Adrenal gland (tissue), 12 donors: ENCODE data around the gene RAET1E. TPM values are rescaled to one million over a fixed set of nuclear protein-coding genes. Genes with fewer than 3 reads are reported as not detected.
"Not testable (repeated sequence)": the region's sequence is repeated elsewhere in the genome, so short reads cannot be mapped to it uniquely, and the experiment has no call there.

Source experiments
- DNase-seq, 7 donors: peaks; one replicate each; pipeline ENCODE4 v3.0.0-alpha.2; 2019 to 2020
- H3K27ac ChIP-seq, 5 donors: fragments of 200-600 bp; sonication (generic) in 4 of 5; 1 replicate in 3 of 5; 2 replicates in 2 of 5; pipeline versions ENCODE4 v1.5.1 to v1.8.0; 2016 to 2020; ENCODE audit warnings: mild to moderate bottlenecking in 1 of 5
- H3K27me3 ChIP-seq: fragments of 200-600 bp; 2 replicates; pipeline ENCODE4 v1.8.0; 2021
- H3K36me3 ChIP-seq, 2 donors: fragments of 200-600 bp; replicated peaks in 1 of 2; 1 replicate in 1 of 2; 2 replicates in 1 of 2; pipeline versions ENCODE4 v1.5.1 to v1.8.0; 2018 to 2022
- H3K4me1 ChIP-seq, 2 donors: fragments of 200-600 bp; replicated peaks in 1 of 2; 1 replicate in 1 of 2; 2 replicates in 1 of 2; pipeline versions ENCODE4 v1.5.1 to v1.8.0; 2018 to 2021
- H3K4me3 ChIP-seq, 4 donors: fragments of 200-600 bp; sonication (generic) in 3 of 4; one replicate each; pipeline ENCODE4 v1.5.1; 2016 to 2018
- H3K9me3 ChIP-seq, 3 donors: fragments of 200-600 bp; sonication (generic) in 1 of 3; replicated peaks in 1 of 3; 1 replicate in 2 of 3; 2 replicates in 1 of 3; pipeline versions ENCODE4 v1.5.1 to v1.8.0; 2016 to 2021
- CTCF ChIP-seq, 6 experiments: fragments of 450-650 bp in 4 of 6; fragments of 200-600 bp in 2 of 6; sonication (generic) in 1 of 6; IDR thresholded peaks; 1 replicate in 5 of 6; 2 replicates in 1 of 6; pipeline versions ENCODE4 v1.5.1 to v1.8.0; 2016 to 2021; ENCODE audit warnings: antibody characterized with exemption in 6 of 6, mild to moderate bottlenecking in 2 of 6, moderate library complexity in 1 of 6
- POLR2A ChIP-seq, 2 donors: fragments of 450-650 bp; IDR thresholded peaks; one replicate each; pipeline ENCODE4 v1.6.1; 2017; ENCODE audit warnings: antibody characterized with exemption in 2 of 2, mild to moderate bottlenecking in 2 of 2, moderate library complexity in 1 of 2
- WGBS, 4 donors: extraction: QIAGEN DNeasy Blood & Tissue Kit in 2 of 4; methylation state at CpG; one replicate each; pipeline versions ENCODE4 v1.1.5 to v1.1.7; 2013 to 2017; 5-methylcytosine and 5-hydroxymethylcytosine counted together
- intact Hi-C, 2 donors: fragments of 100-400 bp; cut with DNase I; formaldehyde crosslinking; loops; one replicate each; pipeline versions ENCODE4 v1.14.1 to v1.15.0; 2022 to 2023
- polyA plus RNA-seq, 3 donors: library from polyadenylated mRNA; stranded (reverse); fragments of 200-250 nt in 2 of 3; fragments of 350-450 nt in 1 of 3; fragmentation: Illumina TruSeq in 1 of 3; extraction: RNeasy Lipid Tissue Mini Kit (QIAGEN cat#74804) in 1 of 3; gene quantifications; one replicate each; pipeline ENCODE4 v1.2.3, GENCODE V29; 2013 to 2014
- total RNA-seq, 9 donors: library from RNA; depleted of rRNA in 4 of 9; stranded (reverse); fragments of >200 nt in 4 of 9; fragments of 120-200 nt in 1 of 9; fragmentation: NEBNext Ultra II Directional in 1 of 9; extraction: Animal tissue kit (Norgen Biotek cat#: 25700) in 1 of 9; gene quantifications; one replicate each; pipeline versions ENCODE4 v1.1.0 to v1.2.4, GENCODE V29; 2013 to 2023
- donor health status: healthy with polysubstance abuse.
- donor health status: Bipolar disorder and iron deficiency.
- donor health status: DM: yes; HTN: yes; CAD: no.
- donor health status: DM: no; HTN: no; CAD: no.
- donor health status: DM: no; HTN: no; CAD: no.
- donor health status: DM: yes; HTN: yes; CAD: no.

Gene RAET1E
- total and polyA plus RNA-seq, 12 donors = 0.17 to 9.2 (median 1.1) TPM; not detected in 1

DNA sequence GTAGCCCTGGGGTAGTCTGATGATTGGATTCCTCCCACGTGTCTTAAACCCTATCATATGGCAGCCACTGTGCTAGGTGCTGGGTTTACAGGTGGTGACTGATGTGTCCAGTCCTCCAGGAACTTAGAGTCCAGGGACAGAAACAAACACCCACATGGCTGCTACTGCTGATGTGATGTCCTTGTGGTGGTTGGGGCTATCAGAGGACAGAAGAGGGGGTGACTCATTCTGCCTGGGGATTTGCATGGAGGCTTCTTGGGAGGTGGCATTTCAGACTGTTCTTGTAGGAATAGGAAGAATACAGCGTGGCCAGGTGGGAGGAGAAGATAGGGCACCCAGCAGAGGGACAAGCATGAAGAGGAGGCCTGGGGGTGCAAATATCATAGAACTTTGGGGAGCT, 15.2 kb upstream of the RAET1E start:
- H3K27me3 ChIP-seq = no peaks in the 10 kb centered on the region
- WGBS, 4 donors = 54 to 69% (median 63%) methylated on average over 2 of the region's 2 CpGs
- no peaks in the 10 kb centered on the region for H3K9me3 ChIP-seq
- TF ChIP-seq POLR2A (IDR thresholded peaks at IDR 0.05) = no peak
- TF ChIP-seq CTCF (IDR thresholded peaks at IDR 0.05) = no peak
- no peak overlapping the region for H3K27ac ChIP-seq
- DNase-seq = peak in 5 of 7 donors; percentile 40 to 56 (median 49)
- no peaks in the 10 kb centered on the region for H3K36me3 ChIP-seq
- no peak overlapping the region for H3K4me3 ChIP-seq
- intact Hi-C loops = no loop called here
- no peaks in the 10 kb centered on the region for H3K4me1 ChIP-seq

- 86 to 100% (median 94%) methylated on average over 2 to 3 of the region's 3 CpGs for WGBS, 4 donors
- H3K36me3 ChIP-seq, H3K4me1 ChIP-seq, H3K27ac ChIP-seq, H3K9me3 ChIP-seq, DNase-seq, intact Hi-C loops, H3K27me3 ChIP-seq, H3K4me3 ChIP-seq: not testable (repeated sequence)
Observed at GRCh38 chr6:149912680-149913079, 14.8 kb upstream of the RAET1E start.

DNA sequence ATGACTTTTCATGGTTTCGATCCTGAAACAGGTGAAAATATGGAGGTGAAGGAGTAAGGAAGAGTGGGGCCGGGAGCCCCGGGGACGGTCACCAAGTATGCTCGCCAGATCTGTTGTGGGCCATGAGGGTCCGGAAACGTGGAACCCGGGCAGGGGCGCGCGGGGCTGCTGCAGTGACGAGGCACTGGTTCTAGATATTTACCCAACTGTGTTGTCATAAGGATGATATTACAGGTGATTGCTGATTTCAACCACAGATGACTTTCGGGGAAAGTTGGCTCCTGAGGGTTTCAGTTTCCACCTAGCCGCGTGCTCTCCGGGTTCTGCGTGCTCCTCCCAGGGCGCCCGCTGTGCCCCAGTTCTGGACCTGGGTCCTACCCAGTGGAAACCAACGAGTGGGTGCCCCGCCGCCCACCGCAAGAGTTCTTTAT, 12.8 kb upstream of the RAET1E start:
- Histone ChIP-seq H3K27ac (no peak overlapping the region), H3K36me3 (no peaks in the 10 kb centered on the region), H3K9me3 (no peaks in the 10 kb centered on the region), H3K4me1 (no peaks in the 10 kb centered on the region), H3K4me3 (no peak overlapping the region), H3K27me3 (no peaks in the 10 kb centered on the region)
- peak in 3 of 7 donors; percentile 7 to 25 (median 8) for DNase-seq
- WGBS, 4 donors = 94 to 97% (median 96%) methylated on average over 23 of the region's 23 CpGs
- intact Hi-C loops = no loop called here
- TF ChIP-seq POLR2A (IDR thresholded peaks at IDR 0.05) = no peak

- Histone ChIP-seq H3K36me3 (no peaks in the 10 kb centered on the region), H3K27ac (no peak overlapping the region), H3K27me3 (no peaks in the 10 kb centered on the region), H3K9me3 (no peaks in the 10 kb centered on the region), H3K4me3 (no peak overlapping the region), H3K4me1 (no peaks in the 10 kb centered on the region)
- 81 to 96% (median 89%) methylated on average over 5 to 9 of the region's 9 CpGs for WGBS, 4 donors
- no peak for TF ChIP-seq CTCF (IDR thresholded peaks at IDR 0.05)
- TF ChIP-seq POLR2A (IDR thresholded peaks at IDR 0.05) = no peak
- peak in 1 of 7 donors; percentile 14 for DNase-seq
- intact Hi-C loops = no loop called here
Observed at GRCh38 chr6:149909701-149910470, 12.0 kb upstream of the RAET1E start.

GRCh38 chr6:149908480-149908879, 10.6 kb upstream of the RAET1E start:
- peak in 1 of 7 donors; percentile 23 for DNase-seq
- H3K27me3 ChIP-seq, H3K9me3 ChIP-seq, H3K4me3 ChIP-seq, H3K36me3 ChIP-seq, intact Hi-C loops, H3K4me1 ChIP-seq, H3K27ac ChIP-seq: not testable (repeated sequence)
- WGBS, 4 donors = 64 to 83% (median 78%) methylated on average over 2 to 4 of the region's 4 CpGs

DNA sequence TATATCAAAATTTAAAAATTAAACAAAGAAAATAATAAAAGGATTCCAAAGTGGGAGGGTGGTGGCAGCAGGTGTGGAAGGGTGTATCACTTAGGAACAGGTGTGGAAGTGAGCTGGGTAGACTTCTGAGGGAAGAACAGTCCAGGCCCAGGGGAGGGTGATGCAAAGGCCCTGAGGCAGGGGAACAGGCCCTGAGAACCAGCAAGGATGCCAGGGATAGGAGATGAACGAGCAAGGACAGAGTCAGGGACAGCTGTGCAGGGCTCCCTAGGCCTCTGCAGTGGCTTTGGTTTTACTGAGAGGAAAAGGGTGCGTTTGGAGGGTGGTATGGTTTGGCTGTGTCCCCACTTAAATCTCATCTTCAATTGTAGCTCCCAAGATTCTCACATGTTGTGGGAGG, 9.4 kb upstream of the RAET1E start:
- DNase-seq = peak in 1 of 7 donors; percentile 15
- no peak for TF ChIP-seq POLR2A (IDR thresholded peaks at IDR 0.05)
- intact Hi-C loops = no loop called here

More for the DNA sequence above, 9.4 kb upstream of the RAET1E start:
- H3K27ac ChIP-seq = no peak overlapping the region
- WGBS, 4 donors = 81 to 95% (median 87%) methylated on average over 2 of the region's 2 CpGs
- no peak overlapping the region for H3K4me3 ChIP-seq
- no peaks in the 10 kb centered on the region for H3K9me3 ChIP-seq
- no peaks in the 10 kb centered on the region for H3K27me3 ChIP-seq
- H3K36me3 ChIP-seq = no peaks in the 10 kb centered on the region
- H3K4me1 ChIP-seq = no peaks in the 10 kb centered on the region
